A673 (cell line): ENCODE measurements around the gene ASPSCR1.

Experiments
- CTCF ChIP-seq: fragments of 300-800, 200-600 bp; sonication (generic); conservative IDR thresholded peaks from 2 replicates; pipeline ENCODE4 v1.5.1; 2017; ENCODE audit warnings: low read depth, mild to moderate bottlenecking, antibody characterized with exemption, low read length, moderate library complexity, mixed read lengths
- EZH2 ChIP-seq: fragments of 200-600 bp; sonication (generic); IDR thresholded peaks from 2 replicates; pipeline ENCODE4 v1.6.1; 2017; ENCODE audit warnings: borderline replicate concordance, low read depth, mild to moderate bottlenecking, mixed read lengths, antibody characterized with exemption, low read length; ENCODE audit not compliant: poor library complexity, severe bottlenecking

- TF ChIP-seq CTCF: no peak
- no peak for TF ChIP-seq EZH2
These were observed 32.6 kb upstream of the ASPSCR1 start for GRCh38 chr17:81944858-81945257.
